H1 (cell line): ENCODE data around the gene GPN2. TPM values are rescaled to one million over a fixed set of nuclear protein-coding genes. Genes with fewer than 3 reads are reported as not detected.

Experiments used
- CTCF ChIA-PET: fragments of 300-600 bp; sonication (Branson Sonifier 250); formaldehyde crosslinking; loops from one replicate; lab custom pipeline; 2021; ENCODE audit not compliant: partially characterized antibody; lab: Charles Lee
- POLR2A ChIA-PET: fragments of 300-600 bp; sonication (Branson Sonifier 250); formaldehyde crosslinking; loops from one replicate; lab custom pipeline; 2021; ENCODE audit warnings: inconsistent platforms; ENCODE audit not compliant: partially characterized antibody; lab: Charles Lee
- DNase-seq, 2 experiments: peaks; one replicate each; pipeline versions ENCODE4 v3.0.0 to v3.0.0-alpha.2; 2010 to 2022; ENCODE audit warnings: low spot score in 2 of 2, low read depth in 1 of 2, mixed read lengths in 1 of 2
- FAIRE-seq: peaks from 2 replicates; lab custom pipeline; 2011; peaks lifted over from hg19 to GRCh38; lab: Jason Lieb, UNC
- H2AFZ ChIP-seq: 2 replicates; pipeline ENCODE4 v1.8.1; 2012; ENCODE audit warnings: low read length, inconsistent platforms
- H2AK5ac ChIP-seq: 2 replicates; pipeline ENCODE4 v1.6.1; 2013; ENCODE audit warnings: low read depth, low read length
- H2BK120ac ChIP-seq: replicated peaks from 2 replicates; pipeline ENCODE3; 2013; ENCODE audit warnings: low read depth, low read length, inconsistent platforms
- H2BK12ac ChIP-seq: 2 replicates; pipeline ENCODE4 v1.6.1; 2013; ENCODE audit warnings: low read depth, low read length
- H2BK15ac ChIP-seq: 2 replicates; pipeline ENCODE4 v1.6.1; 2013; ENCODE audit warnings: low read length
- H2BK20ac ChIP-seq: 2 replicates; pipeline ENCODE4 v1.6.1; 2013; ENCODE audit warnings: low read length
- H2BK5ac ChIP-seq: 2 replicates; pipeline ENCODE4 v1.6.1; 2013; ENCODE audit warnings: low read depth, low read length
- H3K14ac ChIP-seq: 2 replicates; pipeline ENCODE4 v1.6.1; 2013; ENCODE audit warnings: inconsistent platforms; ENCODE audit not compliant: insufficient read length
- H3K18ac ChIP-seq: 2 replicates; pipeline ENCODE4 v1.6.1; 2013; ENCODE audit warnings: low read length; ENCODE audit errors: extremely low read depth
- H3K23ac ChIP-seq: 2 replicates; pipeline ENCODE4 v1.6.1; 2013; ENCODE audit warnings: inconsistent platforms; ENCODE audit not compliant: insufficient read length
- H3K23me2 ChIP-seq: 2 replicates; pipeline ENCODE4 v1.6.1; 2013; ENCODE audit warnings: low read depth, low read length
- H3K27ac ChIP-seq: 2 replicates; pipeline ENCODE4 v1.6.1; 2011; ENCODE audit warnings: low read depth, low read length, inconsistent platforms
- H3K27me3 ChIP-seq, 4 experiments: replicated peaks in 1 of 4; 1 replicate in 1 of 4; 2 replicates in 3 of 4; pipeline versions ENCODE4 v1.6.1 to v1.8.1; 2011 to 2013; ENCODE audit warnings: low read length in 3 of 4, mild to moderate bottlenecking in 3 of 4, inconsistent platforms in 2 of 4, mixed read lengths in 2 of 4, moderate library complexity in 1 of 4; ENCODE audit not compliant: control insufficient read depth in 3 of 4, insufficient read depth in 3 of 4; ENCODE audit errors: extremely low read depth in 1 of 4
- H3K36me3 ChIP-seq, 4 experiments: 2 replicates each; pipeline versions ENCODE4 v1.6.1 to v1.8.1; 2011 to 2013; ENCODE audit warnings: mild to moderate bottlenecking in 4 of 4, low read length in 3 of 4, moderate library complexity in 2 of 4, control low read depth in 1 of 4, inconsistent platforms in 1 of 4; ENCODE audit not compliant: insufficient read depth in 4 of 4, control insufficient read depth in 2 of 4
- H3K4ac ChIP-seq: replicated peaks from 2 replicates; pipeline ENCODE3; 2013; ENCODE audit warnings: low read length, low read depth, mixed read lengths, inconsistent platforms; ENCODE audit not compliant: insufficient read length
- H3K4me1 ChIP-seq, 4 experiments: replicated peaks in 1 of 4; 1 replicate in 1 of 4; 2 replicates in 3 of 4; pipeline versions ENCODE4 v1.6.1 to v1.8.1; 2011 to 2013; ENCODE audit warnings: low read length in 3 of 4, inconsistent platforms in 2 of 4, mixed read lengths in 1 of 4; ENCODE audit not compliant: insufficient read depth in 4 of 4, control insufficient read depth in 3 of 4
- H3K4me2 ChIP-seq, 2 experiments: 2 replicates each; pipeline versions ENCODE4 v1.6.1 to v1.8.1; 2011 to 2013; ENCODE audit warnings: low read depth in 2 of 2, low read length in 2 of 2, control low read depth in 1 of 2, inconsistent platforms in 1 of 2, mild to moderate bottlenecking in 1 of 2; ENCODE audit not compliant: insufficient read depth in 1 of 2
- H3K4me3 ChIP-seq, 4 experiments: fragments of 200-600, 300-600 bp in 1 of 4; sonication (generic), shearing (Covaris generic), sonication (Bioruptor Twin) in 1 of 4; 2 replicates each; pipeline versions ENCODE4 v1.5.1 to v1.8.1; 2011 to 2016; ENCODE audit warnings: low read length in 4 of 4, low read depth in 3 of 4, control low read depth in 2 of 4, inconsistent platforms in 2 of 4, mild to moderate bottlenecking in 2 of 4, mixed read lengths in 1 of 4, moderate library complexity in 1 of 4; ENCODE audit not compliant: insufficient read depth in 2 of 4; ENCODE audit errors: extremely low read depth in 1 of 4
- H3K56ac ChIP-seq: replicated peaks from 2 replicates; pipeline ENCODE3; 2013; ENCODE audit warnings: low read depth, mild to moderate bottlenecking, mixed read lengths, low read length, inconsistent platforms; ENCODE audit not compliant: insufficient read length
- H3K79me1 ChIP-seq: 2 replicates; pipeline ENCODE4 v1.6.1; 2013; ENCODE audit warnings: low read depth, low read length, control low read depth
- H3K79me2 ChIP-seq, 2 experiments: 2 replicates each; pipeline versions ENCODE4 v1.6.1 to v1.8.1; 2012 to 2013; ENCODE audit warnings: low read length in 2 of 2, mild to moderate bottlenecking in 2 of 2, inconsistent platforms in 1 of 2; ENCODE audit not compliant: insufficient read depth in 2 of 2, control insufficient read depth in 1 of 2
- H3K9ac ChIP-seq, 4 experiments: replicated peaks in 1 of 4; 1 replicate in 1 of 4; 2 replicates in 3 of 4; pipeline versions ENCODE4 v1.6.1 to v1.8.1; 2011 to 2013; ENCODE audit warnings: low read depth in 3 of 4, low read length in 3 of 4, control low read depth in 2 of 4, mild to moderate bottlenecking in 2 of 4, moderate library complexity in 2 of 4, inconsistent platforms in 1 of 4; ENCODE audit errors: extremely low read depth in 1 of 4
- H3K9me3 ChIP-seq, 2 experiments: 2 replicates each; pipeline versions ENCODE4 v1.6.1 to v1.8.1; 2012 to 2013; ENCODE audit warnings: mild to moderate bottlenecking in 2 of 2, moderate library complexity in 2 of 2, control low read depth in 1 of 2, inconsistent platforms in 1 of 2, low read depth in 1 of 2, low read length in 1 of 2, mixed read lengths in 1 of 2; ENCODE audit not compliant: insufficient read depth in 2 of 2
- H4K20me1 ChIP-seq, 2 experiments: replicated peaks in 1 of 2; 2 replicates each; pipeline versions ENCODE3 to v1.8.1; 2011 to 2013; ENCODE audit warnings: inconsistent platforms in 2 of 2, low read length in 2 of 2, mild to moderate bottlenecking in 1 of 2; ENCODE audit not compliant: insufficient read depth in 2 of 2, control insufficient read depth in 1 of 2
- H4K5ac ChIP-seq: 2 replicates; pipeline ENCODE4 v1.6.1; 2013; ENCODE audit warnings: low read length, low read depth, mixed read lengths, inconsistent platforms; ENCODE audit not compliant: insufficient read length
- H4K8ac ChIP-seq: 2 replicates; pipeline ENCODE4 v1.8.0; 2013; ENCODE audit warnings: mild to moderate bottlenecking, moderate library complexity, low read length, inconsistent platforms; ENCODE audit not compliant: insufficient read depth; ENCODE audit errors: extremely low read depth
- H4K91ac ChIP-seq: replicated peaks from 2 replicates; pipeline ENCODE3; 2013; ENCODE audit warnings: low read length, mixed read lengths, inconsistent platforms; ENCODE audit not compliant: insufficient read length
- POU5F1 ChIP-seq: IDR thresholded peaks from 2 replicates; pipeline ENCODE4 v1.6.1; 2011; ENCODE audit warnings: low read depth, mild to moderate bottlenecking, low read length, moderate library complexity
- TEAD4 ChIP-seq: IDR thresholded peaks from 2 replicates; pipeline ENCODE4 v1.6.1; 2012; ENCODE audit warnings: low read depth, low read length, inconsistent platforms, mixed read lengths
- WGBS, 2 experiments: shearing (Covaris generic) in 1 of 2; methylation state at CpG; one replicate each; pipeline versions ENCODE4 v1.1.6 to v1.1.7; 2013 to 2015; ENCODE audit warnings: low lambda C conversion rate in 2 of 2, mixed read lengths in 2 of 2, inconsistent platforms in 1 of 2, low coverage in 1 of 2, missing lambda C conversion rate in 1 of 2; ENCODE audit not compliant: insufficient replicate concordance in 2 of 2, insufficient coverage in 1 of 2, insufficient read length in 1 of 2; ENCODE audit errors: extremely low coverage in 1 of 2, missing lambda C conversion rate in 1 of 2; 5-methylcytosine and 5-hydroxymethylcytosine counted together
- polyA plus RNA-seq, 7 experiments: library from polyadenylated mRNA; depleted of rRNA in 3 of 7; stranded (reverse) in 5 of 7; unstranded in 2 of 7; fragments of >200 nt in 5 of 7; fragments of 200-250 nt in 2 of 7; gene quantifications; 1 replicate in 5 of 7; 2 replicates in 1 of 7; 4 replicates in 1 of 7; pipeline versions ENCODE4 v1.2.1 to v1.2.3, GENCODE V29; 2011 to 2013; ENCODE audit warnings: missing spikeins in 2 of 7, mixed read lengths in 2 of 7
- total RNA-seq: library from RNA; stranded (reverse); fragmentation: NEBNext Ultra II Directional; extraction: Animal tissue kit (Norgen Biotek cat#: 25700); gene quantifications from 2 replicates; pipeline ENCODE4 v1.2.1, GENCODE V29; 2021

The GPN2 gene
- total and polyA plus RNA-seq, 2 of the 8 experiments (the other 6 are each of a cell fraction or from before 2014, with no cell fraction given), result 27.3 to 36.8 TPM

DNA sequence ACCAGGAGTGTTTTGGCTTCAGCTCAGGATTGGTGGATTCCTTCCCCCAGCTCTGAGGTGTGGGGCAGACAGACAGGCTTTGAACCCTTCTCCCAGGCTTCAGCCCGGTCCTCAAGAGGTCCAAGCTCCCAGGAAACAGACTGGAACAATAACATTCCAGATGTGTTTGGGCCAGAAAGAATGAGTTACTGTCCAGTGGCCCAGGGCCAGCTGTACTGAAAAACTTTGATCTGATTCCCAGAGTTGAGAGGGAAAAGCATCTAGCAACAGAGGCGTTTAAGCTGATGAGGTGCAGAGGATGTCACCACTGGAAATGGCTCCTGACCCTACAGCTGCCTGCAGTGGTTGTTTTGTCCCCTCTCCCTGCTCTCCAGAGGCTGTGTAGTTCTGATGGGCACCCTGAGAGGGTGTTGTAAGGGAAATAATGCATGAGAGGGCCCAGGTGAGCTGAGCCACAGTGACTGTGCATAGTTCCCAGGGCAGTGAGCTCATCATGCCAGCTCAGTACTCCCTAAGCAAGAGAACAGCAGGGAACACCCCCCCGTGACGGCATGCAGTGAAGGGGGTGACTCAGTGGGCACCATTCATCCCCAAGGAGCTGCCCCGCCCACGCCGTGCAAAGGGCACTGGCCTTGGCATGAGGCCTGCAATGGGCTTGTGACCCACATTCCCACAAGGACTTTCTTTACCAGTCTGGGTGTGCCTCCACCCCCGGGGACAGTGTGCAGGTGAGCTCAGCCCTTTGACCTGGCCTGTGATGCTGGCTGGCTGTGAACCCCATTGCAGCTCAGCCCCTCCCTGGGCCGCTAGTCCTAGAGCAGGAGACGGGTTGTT lies 40.9 kb downstream of the GPN2 start:
- ChIA-PET POLR2A (interaction anchor here (1.2 to 1.5 kb wide), 2 partner anchors 10 to 51 kb away, joined by 4 to 5 read pairs; partner anchors contain the start of gene GPATCH3), CTCF (interaction anchor here (0.5 to 4.6 kb wide), 20 partner anchors 12 to 246 kb away, joined by 3 to 57 read pairs (median 5); no protein-coding TSS in a partner anchor)
- Histone ChIP-seq H2AK5ac (no peak overlapping the region), H3K23me2 (no peaks in the 10 kb centered on the region), H3K79me1 (no peaks in the 10 kb centered on the region), H2BK20ac (no peak overlapping the region), H3K4me2 (no peak overlapping the region), H4K91ac (no peak overlapping the region), H3K9me3 (no peaks in the 10 kb centered on the region), H3K4ac (no peak overlapping the region), H3K27ac (no peak overlapping the region), H4K5ac (no peak overlapping the region), H3K14ac (no peak overlapping the region), H3K18ac (no peak overlapping the region), H2BK120ac (no peak overlapping the region), H3K79me2 (no peaks in the 10 kb centered on the region), H3K4me1 (peaks cover 0 to 4% (median 1%) of the 10 kb centered on the region in 4 experiments; a peak in 2 of 7 replicates), H4K8ac (no peak overlapping the region), H2BK12ac (no peak overlapping the region), H3K4me3 (no peak overlapping the region), H2BK15ac (no peak overlapping the region), H3K23ac (no peak overlapping the region), H3K36me3 (peaks cover 0 to 25% (median 15%) of the 10 kb centered on the region in 4 experiments; a peak in 5 of 8 replicates), H3K27me3 (no peaks in the 10 kb centered on the region), H2AFZ (no peak overlapping the region), H4K20me1 (peaks cover 0 to 2% of the 10 kb centered on the region in 2 experiments), H3K9ac (no peak overlapping the region), H3K56ac (no peak overlapping the region), H2BK5ac (no peak overlapping the region)
- FAIRE-seq (no peak), DNase-seq (no peak)
- 87% methylated on average over 10 of the region's 10 CpGs; no CpG with 5 or more reads in 1 of the 2 experiments for WGBS, 2 experiments
- no peak for TF ChIP-seq TEAD4
- no peak for TF ChIP-seq POU5F1
